Activated CD4-positive, alpha-beta T cell treated with anti-CD3 and anti-CD28 coated beads, Interleukin-2, amount 50 U/mL, for 1 hour (primary cell): ENCODE measurements around the gene RFX4.

ENCODE experiments used
- DNase-seq: peaks from one replicate; pipeline ENCODE4 v3.0.0-alpha.2; 2020

Gene RFX4

DNA sequence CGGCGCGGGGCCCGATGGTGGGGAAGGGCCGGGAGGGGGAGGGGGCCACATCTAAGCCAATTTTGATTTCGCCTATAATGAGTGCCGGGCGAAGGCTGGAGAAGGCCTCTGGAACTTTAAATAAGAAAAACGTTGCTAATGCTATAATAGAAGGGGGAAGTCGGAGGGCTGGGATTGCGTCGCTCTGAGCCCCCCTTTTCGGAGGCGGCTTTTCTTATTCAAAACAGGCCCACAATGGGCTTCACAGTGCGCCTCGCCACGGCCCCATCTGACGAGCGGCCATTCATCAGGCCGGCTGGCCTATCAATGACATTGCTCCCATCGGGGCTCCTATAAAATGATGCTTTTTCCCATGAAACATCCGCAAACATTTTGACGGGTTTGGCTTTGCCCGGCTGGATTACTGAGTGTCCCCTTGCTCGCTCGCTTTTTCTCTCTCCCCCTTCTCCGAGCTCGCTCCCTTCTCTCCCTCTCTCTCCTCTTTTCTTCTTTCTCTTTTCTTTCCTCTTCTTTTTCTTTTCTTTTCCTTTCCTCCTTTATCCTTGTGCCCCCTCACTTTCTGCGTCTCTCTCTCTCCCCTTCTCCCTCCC is at the start of gene RFX4:
Gene RFX4, plus strand, starts transcription at position 364 of the 590 bp plus-strand sequence. CDS start 317 bp downstream, outside the sequence.
- no peak for DNase-seq

DNA sequence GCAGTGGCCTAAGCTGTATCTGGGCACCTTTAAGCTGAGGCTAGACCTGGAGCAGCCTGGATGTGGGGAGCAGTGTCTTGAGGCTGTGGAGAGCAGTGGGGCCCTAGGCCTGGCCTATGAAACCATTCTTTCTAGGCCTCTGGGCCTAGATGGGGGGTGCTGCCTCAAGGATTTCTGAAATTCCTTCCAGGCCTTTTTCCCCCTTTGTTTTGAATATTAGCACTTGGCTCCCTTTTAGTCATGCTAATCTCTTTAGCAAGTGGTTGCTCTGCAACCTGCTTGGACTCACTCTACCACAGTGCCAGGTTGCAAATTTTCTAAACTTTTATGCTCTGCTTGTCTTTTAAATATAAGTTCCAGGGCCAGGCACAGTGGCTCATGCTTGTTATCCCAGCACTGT is 41.6 kb upstream of the RFX4 start:
- DNase-seq = no peak

DNA sequence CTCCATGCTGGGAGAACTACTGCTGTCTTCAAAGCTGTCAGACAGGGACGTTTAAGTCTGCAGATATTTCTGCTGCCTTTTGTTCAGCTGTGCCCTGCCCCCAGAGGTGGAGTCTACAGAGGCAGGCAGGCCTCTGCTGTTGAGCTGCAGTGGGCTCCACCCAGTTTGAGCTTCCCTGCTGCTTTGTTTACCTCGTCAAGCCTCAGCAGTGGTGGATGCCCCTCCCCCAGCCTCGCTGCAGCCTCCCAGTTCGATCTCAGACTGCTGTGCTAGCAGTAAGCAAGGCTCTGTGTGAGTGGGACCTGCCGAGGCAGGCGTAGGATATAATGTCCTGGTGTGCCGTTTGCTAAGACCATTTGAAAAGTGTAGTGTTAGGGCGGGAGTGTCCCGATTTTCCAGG is 31.4 kb upstream of the RFX4 start:
- DNase-seq = no peak

DNA sequence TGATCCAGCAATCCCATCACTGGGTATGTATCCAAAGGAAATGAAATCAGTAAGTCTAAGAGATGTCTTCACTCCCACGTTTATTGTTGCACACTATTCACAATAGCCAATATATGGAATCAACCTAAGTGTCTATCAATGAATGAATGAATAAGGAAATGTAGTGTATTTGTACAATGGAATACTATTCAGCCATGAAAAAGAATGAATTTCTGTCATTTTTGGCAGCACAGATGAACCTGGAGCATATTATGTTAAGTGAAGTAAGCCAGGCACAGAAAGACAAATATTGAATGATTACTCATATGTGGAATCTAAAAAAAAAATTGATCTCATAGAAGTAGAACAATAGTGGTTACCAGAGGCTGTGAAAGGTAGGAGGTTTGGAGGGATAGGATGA is 30.6 kb upstream of the RFX4 start:
- no peak for DNase-seq

DNA sequence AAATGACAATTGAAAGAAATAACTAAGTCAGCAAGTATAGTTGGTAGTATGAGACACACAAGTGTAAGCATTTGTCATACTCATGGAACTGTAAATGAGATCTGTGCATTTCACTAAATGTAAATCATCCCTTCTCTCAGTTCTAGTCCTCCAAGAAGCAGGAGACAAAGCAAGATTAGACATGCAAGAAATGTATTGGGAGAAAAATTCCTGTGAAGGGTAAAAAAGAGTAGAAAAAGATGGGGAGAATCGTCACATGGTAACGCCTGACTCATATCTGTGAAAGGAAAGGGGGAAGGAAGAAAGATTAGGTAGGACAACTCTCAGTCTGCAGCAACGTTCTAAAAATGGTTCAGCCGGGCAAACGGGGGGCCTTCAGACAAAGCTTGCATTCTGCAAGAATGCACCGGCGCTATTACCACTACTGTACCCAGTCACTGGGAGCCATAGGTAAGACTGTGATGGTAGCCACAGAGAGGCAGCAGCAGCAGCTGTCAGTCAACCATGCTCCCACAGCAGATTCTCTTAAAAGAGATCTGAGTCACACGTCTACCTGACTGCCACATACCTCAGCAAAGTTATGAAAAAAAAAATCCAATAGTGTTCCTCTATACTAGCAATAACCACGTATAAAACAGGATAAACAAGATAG is 18.0 kb upstream of the RFX4 start:
- no peak for DNase-seq

DNA sequence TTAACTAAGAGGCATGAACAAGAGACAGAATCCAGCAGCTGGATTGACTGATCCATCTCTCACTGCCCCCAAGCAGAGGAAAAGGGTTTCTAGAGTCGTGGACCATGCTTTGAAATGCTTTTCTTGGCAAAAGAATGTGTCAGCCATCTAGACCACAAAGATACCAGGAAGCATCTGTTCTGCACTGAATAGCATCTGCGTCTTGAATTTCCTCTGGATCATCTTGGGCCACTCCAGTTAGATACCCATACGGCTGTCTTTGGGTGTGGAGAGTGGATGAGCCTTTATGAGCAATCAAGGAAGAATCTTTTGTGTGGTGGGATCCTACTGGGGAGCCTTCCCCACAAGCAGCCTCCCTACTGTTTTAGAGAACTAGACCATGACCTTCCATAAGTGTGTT is 16.0 kb upstream of the RFX4 start:
- no peak for DNase-seq

DNA sequence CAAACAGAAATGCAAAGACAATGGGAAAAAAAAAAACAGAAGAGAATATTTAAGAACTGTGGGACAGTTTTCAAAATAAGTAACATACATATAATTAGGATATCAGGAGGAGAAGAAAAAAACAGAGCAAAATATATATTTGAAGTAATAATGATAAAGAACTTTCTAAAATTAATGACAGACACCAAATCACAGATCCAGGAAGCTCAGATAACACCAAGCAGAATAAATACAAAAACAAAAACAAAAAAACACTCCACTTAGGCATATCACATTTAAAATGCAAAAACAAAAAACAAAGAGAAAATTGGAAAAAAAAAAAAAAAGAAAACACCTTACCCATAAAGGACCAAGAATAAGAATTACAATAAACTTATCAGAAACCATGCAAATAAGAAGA is 9.6 kb upstream of the RFX4 start:
- DNase-seq = no peak

DNA sequence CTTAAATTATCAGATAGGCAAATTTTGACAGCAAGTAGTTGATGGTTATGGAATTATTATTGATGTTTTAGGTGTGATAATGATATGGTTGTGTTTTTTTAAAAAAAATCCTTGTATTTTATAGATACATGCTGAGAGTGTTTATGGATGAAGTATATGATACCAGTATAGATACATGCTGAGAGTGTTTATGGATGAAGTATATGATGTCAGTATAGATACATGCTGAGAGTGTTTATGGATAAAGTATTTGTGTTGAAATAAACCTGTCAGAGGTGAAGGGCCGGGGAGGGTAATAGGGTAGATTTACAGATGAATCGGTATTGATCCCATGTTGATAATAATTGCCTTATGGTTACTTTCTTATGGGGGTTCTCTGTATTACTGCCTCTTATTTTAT is 6.0 kb upstream of the RFX4 start:
- no peak for DNase-seq

DNA sequence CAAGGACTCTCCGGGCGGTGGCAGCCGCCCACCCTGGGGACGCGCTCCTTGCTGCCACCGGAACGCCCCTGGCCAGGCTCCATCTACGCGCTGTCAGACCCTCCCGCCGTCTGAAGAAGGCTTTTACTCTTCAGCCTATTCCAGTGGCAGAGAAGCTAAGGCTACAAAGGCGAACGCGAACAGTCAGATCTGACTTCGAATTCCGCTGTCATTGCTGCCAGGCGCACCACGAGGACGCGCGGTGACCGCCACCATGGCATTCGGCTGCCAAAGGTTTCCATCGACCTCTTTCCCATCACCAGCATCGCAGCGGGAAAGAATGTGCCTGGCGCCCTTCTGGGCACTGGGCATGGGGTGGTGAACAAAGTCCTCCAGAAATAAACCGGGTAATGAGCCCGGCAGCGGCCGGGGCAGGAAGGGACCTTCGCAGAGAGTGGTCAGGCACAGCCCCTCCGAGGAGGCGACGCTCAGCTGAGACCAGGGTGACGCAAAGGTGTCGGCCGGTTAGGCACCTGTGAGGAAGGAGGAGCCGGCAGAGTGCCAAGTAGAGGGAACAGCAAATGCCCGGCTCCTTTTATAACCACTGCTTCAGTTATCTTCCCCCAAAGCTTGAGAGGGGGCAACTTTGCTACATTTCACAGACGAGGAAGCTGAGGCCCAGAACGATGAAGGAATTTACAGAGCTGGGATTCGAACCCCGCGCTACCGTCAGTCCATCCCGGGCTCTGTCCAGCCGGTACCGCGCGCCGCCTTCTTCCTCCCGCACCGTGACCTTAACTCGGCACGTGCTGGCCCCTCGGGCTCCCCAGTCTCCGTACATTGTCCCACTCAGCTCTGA is 1.9 kb upstream of the RFX4 start:
- DNase-seq = no peak

DNA sequence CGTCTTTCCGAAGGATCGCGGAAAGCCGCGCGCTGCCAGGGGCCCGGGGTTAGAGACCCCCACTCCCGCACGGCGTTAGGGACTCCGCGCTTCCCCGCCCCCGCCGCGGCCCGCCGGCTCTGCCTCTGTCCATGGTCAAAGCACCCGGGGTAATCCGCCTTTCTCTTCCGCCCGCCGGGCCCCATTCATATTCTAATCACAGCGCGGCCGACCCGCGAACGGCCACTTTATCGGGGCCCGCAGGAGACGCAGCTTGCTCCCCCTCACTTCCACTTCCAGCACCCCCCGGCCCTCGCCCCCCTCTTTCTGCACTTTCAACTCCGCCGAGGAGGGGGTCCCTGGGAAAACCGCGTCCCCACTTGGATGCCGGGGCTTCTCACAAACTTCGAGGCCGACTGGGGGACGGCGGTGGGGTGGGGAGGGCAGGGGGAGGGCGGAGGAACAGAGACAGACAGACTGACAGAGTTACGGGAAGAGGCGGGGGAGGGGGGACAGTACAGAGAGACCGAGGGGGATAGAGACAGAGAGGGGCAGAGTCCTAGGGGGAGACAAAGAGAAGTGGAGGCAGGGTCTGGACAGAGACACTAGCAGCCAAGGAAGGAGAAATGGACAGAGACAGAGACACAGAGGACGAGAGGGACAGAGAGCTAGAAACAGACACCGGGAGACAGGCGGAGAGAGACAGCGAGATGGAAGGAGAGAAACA is 1.1 kb upstream of the RFX4 start:
- DNase-seq = no peak

DNA sequence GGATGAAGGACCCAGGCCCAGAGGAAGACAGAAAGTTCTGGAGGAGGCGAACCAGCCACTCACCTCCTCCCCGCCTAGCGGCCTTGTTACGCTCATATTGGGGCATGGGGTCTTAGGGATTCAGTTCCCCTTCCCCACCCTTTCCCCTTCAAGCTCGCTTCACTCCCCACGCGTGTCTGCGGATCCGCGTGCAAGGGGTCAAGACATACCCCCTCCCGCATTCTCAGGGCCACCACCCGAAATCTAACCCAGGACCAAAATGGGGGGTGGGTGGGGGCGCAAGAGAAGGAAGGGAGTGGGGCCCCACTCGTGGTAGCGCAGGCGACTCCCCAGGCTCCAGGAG is 584 bp upstream of the RFX4 start:
- DNase-seq = no peak

DNA sequence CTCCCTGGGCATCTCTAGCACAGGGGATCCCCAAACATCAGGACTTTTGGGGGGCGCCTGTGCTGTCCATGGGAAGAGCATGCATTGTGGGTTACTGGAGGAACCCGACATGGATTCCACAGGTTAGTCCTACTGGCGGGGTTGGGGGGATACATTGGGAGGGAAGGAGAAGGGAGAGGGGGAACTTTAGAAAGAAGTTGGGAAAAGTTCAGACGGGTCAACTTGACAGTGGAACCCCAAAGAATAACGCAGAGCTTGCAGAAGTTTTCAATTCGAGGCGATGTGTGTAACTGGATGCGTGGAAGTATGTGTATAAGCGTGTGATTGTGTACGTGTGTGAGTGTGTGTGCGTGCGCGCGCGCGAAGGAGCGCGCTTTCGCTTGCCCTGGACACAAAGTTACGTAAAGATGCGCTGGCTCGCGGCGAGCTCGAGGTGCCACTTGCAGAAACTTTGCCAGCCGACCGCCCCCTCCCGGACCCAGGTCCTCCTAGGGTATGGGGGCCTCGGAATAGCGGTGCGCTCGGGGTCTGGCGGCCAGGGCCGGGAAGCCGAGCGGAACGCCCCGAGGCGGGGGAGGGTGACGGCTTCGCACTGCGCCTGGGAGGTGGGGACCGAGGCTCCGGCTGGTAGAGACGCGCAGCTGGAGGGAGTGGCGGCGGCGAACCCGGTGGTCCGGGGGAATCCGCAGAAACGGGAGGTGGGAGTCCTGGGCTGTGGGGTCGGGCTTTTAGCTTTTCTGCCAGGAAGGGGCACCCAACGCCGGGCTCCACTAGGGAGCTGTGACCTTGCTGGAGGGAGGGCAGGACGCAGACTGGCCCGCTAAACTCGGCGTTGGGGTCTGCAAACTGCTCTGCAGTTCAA is 669 bp downstream of the RFX4 start:
- no peak for DNase-seq

DNA sequence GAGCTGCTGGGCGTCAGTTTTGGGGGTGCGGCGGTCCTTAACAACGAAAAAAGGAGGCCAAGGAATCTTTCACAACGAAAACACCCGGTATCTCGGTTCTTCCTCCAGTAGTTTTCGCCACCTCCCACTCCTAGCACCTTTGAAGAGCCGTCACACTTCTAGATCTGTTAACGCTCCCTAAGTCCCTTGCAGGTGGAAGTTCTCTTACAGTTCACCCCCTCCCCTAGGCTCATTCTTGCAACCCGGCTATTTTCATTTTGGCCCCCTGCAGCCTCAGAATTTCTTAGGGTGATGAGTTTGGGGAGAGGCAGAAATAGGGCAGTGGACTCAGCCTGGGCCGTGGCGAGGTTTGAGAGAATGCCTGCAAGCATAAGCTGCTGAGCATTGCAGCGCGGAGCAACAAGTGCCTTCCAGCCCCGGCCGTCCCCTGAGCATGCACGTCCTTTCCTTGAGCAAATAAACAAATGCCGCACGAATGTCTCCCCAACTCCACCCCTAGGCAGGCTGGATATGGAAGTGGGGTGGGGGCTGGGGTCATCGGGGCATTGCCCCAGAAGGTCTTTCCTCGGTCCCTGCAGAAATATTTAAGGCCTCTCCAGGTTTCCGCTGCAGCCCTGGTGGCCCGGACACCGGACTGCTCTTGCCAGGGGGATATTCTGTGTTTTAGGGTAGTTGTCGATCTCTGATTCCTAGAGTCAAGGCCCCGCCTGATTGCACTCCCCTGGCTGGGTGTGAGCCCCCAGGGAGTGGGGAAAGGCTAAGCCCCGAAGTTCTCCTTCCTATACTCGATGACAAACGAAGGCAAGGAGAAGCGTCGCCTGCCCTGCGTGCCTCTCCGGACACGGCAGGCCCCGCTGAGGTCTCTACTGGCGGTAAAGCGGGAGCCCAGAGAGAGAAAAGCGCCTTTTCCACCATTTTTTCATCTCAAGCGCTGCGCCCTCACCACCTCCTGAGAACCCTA is 1.6 kb downstream of the RFX4 start:
- DNase-seq = no peak

DNA sequence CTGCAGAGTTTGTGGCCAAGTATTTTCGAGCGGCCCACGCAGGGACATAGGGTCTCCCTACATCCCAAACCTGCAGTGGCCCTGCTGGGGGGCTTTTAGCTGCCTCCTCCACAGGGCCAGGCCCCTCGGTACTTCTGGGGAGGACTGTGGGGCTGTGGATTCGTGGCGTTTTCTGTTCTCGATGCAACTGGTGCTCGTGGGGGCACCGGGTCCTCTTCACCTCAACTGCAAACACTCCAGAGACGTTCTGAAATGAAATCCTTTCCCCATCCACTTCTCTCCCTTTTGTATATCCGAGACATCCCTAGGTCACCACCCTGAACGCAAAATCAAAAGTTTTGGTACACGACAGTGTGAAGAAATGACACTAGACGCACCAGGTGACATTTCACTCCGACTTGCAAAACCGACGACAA is 2.3 kb downstream of the RFX4 start:
- no peak for DNase-seq

DNA sequence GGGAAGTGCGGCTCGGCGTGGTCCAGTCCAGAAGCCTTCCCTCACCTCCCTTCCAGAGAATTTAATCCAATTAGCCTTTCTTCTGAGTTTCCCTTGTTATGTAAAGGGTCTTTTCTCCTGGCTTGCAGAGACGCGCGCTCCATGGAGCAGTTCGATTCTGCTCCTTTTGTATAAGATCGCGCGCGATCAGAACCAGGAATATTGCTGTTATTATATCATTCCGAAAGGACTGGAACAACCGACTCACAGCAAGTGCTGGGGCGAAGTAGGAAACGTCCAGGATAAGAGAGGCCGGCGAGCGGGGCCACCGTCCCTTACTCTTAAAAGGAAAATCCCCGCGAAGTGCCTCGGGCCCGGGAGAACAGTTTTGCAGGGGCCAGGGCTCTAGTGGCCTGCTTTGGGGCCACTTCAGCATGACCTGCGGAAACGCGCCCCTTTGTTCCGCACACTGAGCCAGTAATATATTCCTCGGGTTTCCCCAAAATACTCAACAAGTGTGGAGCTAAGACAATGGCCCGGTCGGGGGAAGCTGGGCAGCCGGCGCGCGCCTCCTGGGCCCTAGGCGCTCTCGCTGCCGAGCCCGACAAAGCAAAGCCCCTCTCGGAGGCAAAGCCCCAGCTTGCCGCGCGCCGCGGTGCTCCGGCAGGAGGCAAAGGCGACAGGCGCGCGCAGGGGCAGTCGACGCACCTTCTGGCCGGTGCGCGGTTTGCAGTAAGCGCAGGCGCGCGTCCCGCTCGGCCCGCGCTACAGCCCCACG is 2.9 kb downstream of the RFX4 start:
- no peak for DNase-seq

DNA sequence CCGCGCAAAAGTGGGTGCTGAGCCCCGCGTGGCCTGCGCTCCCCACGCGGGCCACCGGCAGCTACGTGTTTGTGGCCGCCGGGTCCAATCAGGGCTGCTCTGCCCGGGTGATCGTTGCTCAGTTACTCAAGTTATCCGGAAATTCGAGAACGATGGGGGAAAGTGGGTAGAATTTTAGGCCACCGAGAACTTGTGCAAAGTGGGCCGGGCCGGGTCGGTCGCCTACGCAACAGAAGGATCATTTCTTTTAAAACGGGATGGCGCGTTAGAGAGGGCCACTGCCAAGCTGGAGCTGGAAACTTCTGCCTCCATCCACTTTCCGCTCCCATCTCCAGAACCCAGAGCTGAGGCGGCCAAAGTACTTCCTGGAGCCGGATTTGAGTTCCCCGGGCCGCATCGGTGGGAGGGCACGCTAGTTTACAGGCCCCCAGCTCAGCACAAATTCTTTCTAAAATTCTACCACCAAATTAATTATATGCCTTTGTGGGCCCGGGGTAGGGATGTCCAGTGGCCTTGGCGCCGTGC is 3.5 kb downstream of the RFX4 start:
- DNase-seq = no peak

DNA sequence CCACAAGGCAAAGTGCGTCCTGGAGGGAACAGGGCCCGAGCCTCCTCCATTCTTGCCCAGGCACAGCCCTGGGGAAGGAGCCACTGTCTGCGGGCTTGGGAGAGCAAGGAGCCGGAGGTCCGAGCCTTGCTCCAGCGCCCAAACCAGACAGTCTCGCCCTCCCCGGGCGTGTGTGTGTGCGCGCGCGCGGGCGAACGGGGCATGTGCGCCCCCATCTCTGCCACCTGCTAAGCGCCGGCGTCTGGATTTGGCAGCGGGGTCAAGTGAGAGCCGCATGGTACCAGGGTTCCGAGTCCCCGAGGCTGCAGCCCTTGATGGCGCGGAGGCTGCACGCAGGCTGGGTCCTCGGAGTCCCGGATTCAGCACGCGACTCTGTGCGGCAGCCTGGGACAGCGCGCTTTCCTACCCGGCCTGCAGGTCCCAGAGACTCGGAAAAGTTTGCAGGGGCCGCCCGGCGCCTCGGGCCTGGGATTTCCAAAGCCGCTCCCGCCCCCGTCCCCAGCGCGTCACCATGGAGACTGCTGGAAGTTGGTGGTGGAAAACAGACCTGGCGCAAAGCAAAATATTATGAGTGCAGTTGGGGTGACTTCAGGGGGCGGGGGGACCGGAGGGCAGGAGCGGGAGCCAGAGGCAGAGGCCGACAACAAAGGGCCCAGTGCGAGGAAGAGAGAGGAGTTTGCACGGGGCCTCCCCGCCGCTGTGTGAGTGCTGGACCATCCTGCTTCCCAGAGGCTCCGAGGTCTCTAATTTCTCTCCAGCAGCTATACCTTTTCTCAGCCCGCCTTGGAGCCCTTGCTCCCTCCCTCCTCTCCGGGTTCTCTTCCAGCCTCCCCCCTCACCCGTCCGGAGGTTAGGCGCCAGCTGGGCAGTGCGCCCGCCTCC is 4.2 kb downstream of the RFX4 start:
- DNase-seq = no peak

DNA sequence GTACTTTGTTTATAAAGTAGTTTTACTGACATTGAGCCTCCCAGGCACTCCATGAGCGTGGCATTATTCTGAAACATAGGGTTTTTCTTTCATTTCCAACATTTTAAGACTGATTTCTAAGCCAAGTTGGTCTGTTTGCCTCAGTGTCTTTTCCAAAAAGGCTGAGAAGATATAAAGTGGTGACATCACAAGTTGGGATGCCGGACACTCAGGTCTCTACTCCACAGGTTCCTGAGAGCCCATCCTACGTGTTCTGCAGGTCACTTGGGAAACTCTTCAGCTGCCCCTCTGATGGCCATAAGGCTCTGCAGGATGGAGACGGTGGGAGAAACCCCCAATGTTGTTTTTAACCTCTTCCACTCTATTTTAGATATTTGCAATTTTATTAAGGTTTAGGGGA is 6.0 kb downstream of the RFX4 start:
- no peak for DNase-seq

DNA sequence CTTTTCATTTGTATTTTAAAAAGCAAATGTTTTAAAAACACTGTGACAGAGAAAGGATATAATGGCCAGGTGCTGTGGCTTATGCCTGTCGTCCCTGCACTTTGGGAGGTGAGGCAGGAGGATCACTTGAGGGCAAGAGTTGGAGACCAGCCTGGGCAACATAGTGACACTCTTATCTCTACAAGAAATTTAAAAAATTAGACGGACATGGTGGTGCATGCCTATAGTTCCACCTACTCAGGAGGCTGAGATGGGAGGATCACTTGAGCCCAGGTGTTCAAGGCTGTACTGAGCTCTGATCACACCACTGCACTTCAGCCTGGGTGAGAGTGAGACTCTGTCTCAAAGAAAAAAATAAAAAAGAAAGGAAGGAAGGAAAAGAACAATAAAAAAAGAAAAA is 7.8 kb downstream of the RFX4 start:
- DNase-seq = no peak
